Keratinocyte (primary cell): Measurements from ENCODE around the gene SCFD2. TPM values are rescaled to one million over a fixed set of nuclear protein-coding genes. Genes with fewer than 3 reads are reported as not detected.

Experiments used
- DNase-seq: peaks from one replicate; pipeline ENCODE4 v3.0.0-alpha.2; 2011; ENCODE audit warnings: low read depth, missing footprints, low spot score
- FAIRE-seq: peaks from 2 replicates; lab custom pipeline; 2011; peaks lifted over from hg19 to GRCh38; lab: Jason Lieb, UNC
- H2AFZ ChIP-seq: 2 replicates; pipeline ENCODE4 v1.6.0; 2012; ENCODE audit warnings: low read length, control low read depth, inconsistent platforms; ENCODE audit not compliant: control insufficient read depth
- H3K27ac ChIP-seq: 2 replicates; pipeline ENCODE4 v1.5.1; 2011; ENCODE audit warnings: low read length; ENCODE audit not compliant: control insufficient read depth, insufficient read depth
- H3K27me3 ChIP-seq: 3 replicates; pipeline ENCODE4 v1.6.0; 2011; ENCODE audit warnings: low read length; ENCODE audit not compliant: control insufficient read depth, insufficient read depth; ENCODE audit errors: extremely low read depth
- H3K36me3 ChIP-seq, 2 experiments: 2 replicates in 1 of 2; 3 replicates in 1 of 2; pipeline ENCODE4 v1.5.1; 2011; ENCODE audit warnings: low read length in 2 of 2, mild to moderate bottlenecking in 1 of 2; ENCODE audit not compliant: control insufficient read depth in 2 of 2, insufficient read depth in 2 of 2; ENCODE audit errors: extremely low read depth in 1 of 2
- H3K4me1 ChIP-seq: 3 replicates; pipeline ENCODE4 v1.5.1; 2011; ENCODE audit warnings: low read length; ENCODE audit not compliant: control insufficient read depth, insufficient read depth; ENCODE audit errors: extremely low read depth
- H3K4me2 ChIP-seq: 3 replicates; pipeline ENCODE4 v1.6.0; 2011; ENCODE audit warnings: low read depth, low read length; ENCODE audit not compliant: control insufficient read depth, insufficient read depth; ENCODE audit errors: extremely low read depth
- H3K4me3 ChIP-seq, 3 experiments: fragments of 200-600 bp in 1 of 3; sonication (generic) in 1 of 3; 2 replicates in 2 of 3; 3 replicates in 1 of 3; pipeline ENCODE4 v1.5.1; 2011 to 2016; ENCODE audit warnings: low read length in 3 of 3, mild to moderate bottlenecking in 3 of 3, control low read depth in 2 of 3, inconsistent platforms in 1 of 3, low read depth in 1 of 3, mixed read lengths in 1 of 3, mixed run types in 1 of 3, moderate library complexity in 1 of 3; ENCODE audit not compliant: control insufficient read depth in 2 of 3, insufficient read depth in 2 of 3; ENCODE audit errors: extremely low read depth in 1 of 3
- H3K79me2 ChIP-seq: 2 replicates; pipeline ENCODE4 v1.6.0; 2012; ENCODE audit warnings: low read length; ENCODE audit not compliant: control insufficient read depth, insufficient read depth
- H3K9ac ChIP-seq: 3 replicates; pipeline ENCODE4 v1.6.0; 2011; ENCODE audit warnings: low read length; ENCODE audit not compliant: control insufficient read depth, insufficient read depth; ENCODE audit errors: extremely low read depth
- H3K9me1 ChIP-seq: 3 replicates; pipeline ENCODE4 v1.6.0; 2011; ENCODE audit warnings: low read length; ENCODE audit not compliant: control insufficient read depth, insufficient read depth; ENCODE audit errors: extremely low read depth
- H3K9me3 ChIP-seq: 2 replicates; pipeline ENCODE4 v1.5.1; 2012; ENCODE audit warnings: low read depth, low read length; ENCODE audit not compliant: control insufficient read depth
- H4K20me1 ChIP-seq: 3 replicates; pipeline ENCODE4 v1.6.0; 2011; ENCODE audit warnings: low read length; ENCODE audit not compliant: control insufficient read depth, insufficient read depth; ENCODE audit errors: extremely low read depth
- EZH2 ChIP-seq: IDR thresholded peaks from one replicate; pipeline ENCODE4 v1.6.1; 2012; ENCODE audit warnings: inconsistent platforms, mild to moderate bottlenecking, low read length, moderate library complexity
- dilution Hi-C: fragments of 300-500 bp; cut with MboI; formaldehyde crosslinking; loops from one replicate; pipeline ENCODE4 v1.7.0; 2020; ENCODE audit warnings: low sequenced_read_pairs; ENCODE audit not compliant: extremely low pct_ligation_motif_present
- polyA plus RNA-seq, 5 experiments: library from polyadenylated mRNA; depleted of rRNA in 3 of 5; stranded (reverse) in 3 of 5; stranded (forward) in 1 of 5; unstranded in 1 of 5; fragments of >200 nt; gene quantifications; 1 replicate in 1 of 5; 2 replicates in 3 of 5; 3 replicates in 1 of 5; pipeline versions ENCODE4 v1.2.1 to v1.2.3, GENCODE V29; 2011 to 2012; ENCODE audit warnings: missing spikeins in 2 of 5, low read depth in 1 of 5, low replicate concordance in 1 of 5
- TF ChIP-seq, protein P1 (sequence below), 3 experiments: IDR thresholded peaks in 1 of 3; conservative IDR thresholded peaks in 1 of 3; optimal IDR thresholded peaks in 1 of 3; 2 replicates in 2 of 3; 3 replicates in 1 of 3; pipeline versions ENCODE3 to v1.5.1; 2011; ENCODE audit warnings: low read length in 3 of 3, mild to moderate bottlenecking in 3 of 3, moderate library complexity in 2 of 3, control low read depth in 1 of 3, inconsistent platforms in 1 of 3; ENCODE audit not compliant: insufficient read depth in 2 of 3; ENCODE audit errors: extremely low read depth in 1 of 3

SCFD2 gene
- polyA plus RNA-seq, 1 donor (not counting 4 experiments of a cell fraction or from before 2014, with no cell fraction given), result 13.9 TPM

DNA sequence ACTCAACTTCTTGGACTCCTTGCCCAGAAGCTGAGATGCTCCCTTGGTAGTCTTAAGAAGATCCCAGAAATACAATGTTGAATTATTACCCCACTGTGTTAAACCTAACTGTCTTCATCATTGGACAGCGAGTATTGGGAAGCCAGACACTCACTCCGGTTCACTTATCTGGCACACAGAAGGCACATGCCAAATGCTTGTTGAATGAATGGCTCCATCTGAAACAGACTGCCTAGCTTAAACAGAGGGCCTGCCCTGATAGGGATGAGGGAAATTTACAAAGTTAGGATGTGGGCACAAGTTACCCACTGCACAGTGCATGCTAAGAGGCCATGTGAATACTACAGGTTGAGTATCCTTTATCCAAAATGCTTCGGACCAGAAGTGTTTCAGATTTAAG, 424.4 kb downstream of the SCFD2 start:
- H3K9me1 ChIP-seq, result no peaks in the 10 kb centered on the region
- no peak overlapping the region for H3K9ac ChIP-seq
- no peak for FAIRE-seq
- no peaks in the 10 kb centered on the region for H3K27me3 ChIP-seq
- no peaks in the 10 kb centered on the region for H4K20me1 ChIP-seq
- no peak overlapping the region for H3K4me3 ChIP-seq
- no peak overlapping the region for H2AFZ ChIP-seq
- no peak for TF ChIP-seq EZH2
- TF ChIP-seq, protein P1, sequence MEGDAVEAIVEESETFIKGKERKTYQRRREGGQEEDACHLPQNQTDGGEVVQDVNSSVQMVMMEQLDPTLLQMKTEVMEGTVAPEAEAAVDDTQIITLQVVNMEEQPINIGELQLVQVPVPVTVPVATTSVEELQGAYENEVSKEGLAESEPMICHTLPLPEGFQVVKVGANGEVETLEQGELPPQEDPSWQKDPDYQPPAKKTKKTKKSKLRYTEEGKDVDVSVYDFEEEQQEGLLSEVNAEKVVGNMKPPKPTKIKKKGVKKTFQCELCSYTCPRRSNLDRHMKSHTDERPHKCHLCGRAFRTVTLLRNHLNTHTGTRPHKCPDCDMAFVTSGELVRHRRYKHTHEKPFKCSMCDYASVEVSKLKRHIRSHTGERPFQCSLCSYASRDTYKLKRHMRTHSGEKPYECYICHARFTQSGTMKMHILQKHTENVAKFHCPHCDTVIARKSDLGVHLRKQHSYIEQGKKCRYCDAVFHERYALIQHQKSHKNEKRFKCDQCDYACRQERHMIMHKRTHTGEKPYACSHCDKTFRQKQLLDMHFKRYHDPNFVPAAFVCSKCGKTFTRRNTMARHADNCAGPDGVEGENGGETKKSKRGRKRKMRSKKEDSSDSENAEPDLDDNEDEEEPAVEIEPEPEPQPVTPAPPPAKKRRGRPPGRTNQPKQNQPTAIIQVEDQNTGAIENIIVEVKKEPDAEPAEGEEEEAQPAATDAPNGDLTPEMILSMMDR (optimal IDR thresholded peaks at IDR 0.05 in 1 of 3, IDR thresholded peaks at IDR 0.05 in 1 of 3, conservative IDR thresholded peaks at IDR 0.05 in 1 of 3; ENCODE audit: extremely low read depth in 1 of 3, insufficient read depth in 2 of 3, low read length in 3 of 3), result no peak
- no peaks in the 10 kb centered on the region for H3K79me2 ChIP-seq
- H3K9me3 ChIP-seq, result no peaks in the 10 kb centered on the region
- no peak for DNase-seq
- no peaks in the 10 kb centered on the region for H3K4me1 ChIP-seq
- no peak overlapping the region for H3K27ac ChIP-seq
- H3K36me3 ChIP-seq, result no peaks in the 10 kb centered on the region
- no peak overlapping the region for H3K4me2 ChIP-seq
- dilution Hi-C loops, result no loop called here

DNA sequence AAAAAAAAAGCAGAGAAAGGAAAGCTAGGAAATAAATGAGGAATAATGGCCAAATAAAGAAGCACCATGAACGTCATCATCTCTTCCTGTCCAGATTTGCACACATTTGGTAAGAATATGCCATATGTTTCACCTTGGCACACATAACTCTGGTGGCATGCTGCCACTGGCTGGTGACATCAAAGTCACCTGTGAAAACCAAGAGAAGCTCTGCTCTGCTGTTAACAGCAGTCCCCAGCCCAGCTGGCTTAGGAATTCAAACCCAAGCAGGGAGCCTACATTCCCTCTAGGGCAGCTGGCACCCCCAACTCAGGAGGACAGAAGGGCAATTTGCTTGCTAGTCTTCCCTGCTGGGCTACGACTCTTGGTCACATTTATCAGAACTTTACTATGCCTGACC, 426.1 kb downstream of the SCFD2 start:
- H4K20me1 ChIP-seq, result no peaks in the 10 kb centered on the region
- no peaks in the 10 kb centered on the region for H3K9me3 ChIP-seq
- no peak for TF ChIP-seq EZH2
- TF ChIP-seq, protein P1 (optimal IDR thresholded peaks at IDR 0.05 in 1 of 3, IDR thresholded peaks at IDR 0.05 in 1 of 3, conservative IDR thresholded peaks at IDR 0.05 in 1 of 3; ENCODE audit: extremely low read depth in 1 of 3, insufficient read depth in 2 of 3, low read length in 3 of 3), result no peak
- H3K79me2 ChIP-seq, result no peaks in the 10 kb centered on the region
- no peak overlapping the region for H3K27ac ChIP-seq
- no peaks in the 10 kb centered on the region for H3K27me3 ChIP-seq
- DNase-seq (no peak), FAIRE-seq (no peak)
- no peaks in the 10 kb centered on the region for H3K9me1 ChIP-seq
- H3K9ac ChIP-seq, result no peak overlapping the region
- H3K36me3 ChIP-seq, result no peaks in the 10 kb centered on the region
- H2AFZ ChIP-seq, result no peak overlapping the region
- no peak overlapping the region for H3K4me2 ChIP-seq
- dilution Hi-C loops, result no loop called here
- no peaks in the 10 kb centered on the region for H3K4me1 ChIP-seq
- no peak overlapping the region for H3K4me3 ChIP-seq
